NCI-H1694 treated with DMSO at 0.1 percent for 48 hours (cell line): Measurements from ENCODE around the gene MAL.

ENCODE experiments used
- DNase-seq: peaks from one replicate; lab custom pipeline; 2025; lab: John Stamatoyannopoulos, UW

Gene MAL

GRCh38 chr2:94996305-94997100 is 29.0 kb upstream of the MAL start:
- DNase-seq, result no peak

- no peak for DNase-seq
Measured at GRCh38 chr2:94997981-94998930, 27.3 kb upstream of the MAL start.

GRCh38 chr2:94999431-94999883 is 26.1 kb upstream of the MAL start:
- DNase-seq, result no peak

GRCh38 chr2:95001051-95001562 is 24.4 kb upstream of the MAL start:
- no peak for DNase-seq

GRCh38 chr2:95001701-95002100 is 23.8 kb upstream of the MAL start:
- DNase-seq, result no peak

- no peak for DNase-seq
Measured at GRCh38 chr2:95002498-95002897, 23.0 kb upstream of the MAL start.

GRCh38 chr2:95004287-95004686 is 21.2 kb upstream of the MAL start:
- no peak for DNase-seq

- DNase-seq, result no peak
Measured at GRCh38 chr2:95004711-95005110, 20.8 kb upstream of the MAL start.

- no peak for DNase-seq
Measured at GRCh38 chr2:95005726-95006125, 19.8 kb upstream of the MAL start.

GRCh38 chr2:95006588-95006987 is 18.9 kb upstream of the MAL start:
- no peak for DNase-seq

GRCh38 chr2:95007031-95007609 is 18.4 kb upstream of the MAL start:
- DNase-seq, result no peak

- no peak for DNase-seq
Measured at GRCh38 chr2:95007822-95008221, 17.7 kb upstream of the MAL start.

- no peak for DNase-seq
Measured at GRCh38 chr2:95008306-95008705, 17.2 kb upstream of the MAL start.

GRCh38 chr2:95008996-95009395 is 16.5 kb upstream of the MAL start:
- DNase-seq, result no peak

GRCh38 chr2:95009412-95009811 is 16.1 kb upstream of the MAL start:
- no peak for DNase-seq

GRCh38 chr2:95010126-95010525 is 15.4 kb upstream of the MAL start:
- DNase-seq, result no peak

GRCh38 chr2:95010718-95011117 is 14.8 kb upstream of the MAL start:
- DNase-seq, result no peak

- no peak for DNase-seq
Measured at GRCh38 chr2:95012881-95013550, 12.5 kb upstream of the MAL start.

- DNase-seq, result no peak
Measured at GRCh38 chr2:95013726-95014125, 11.8 kb upstream of the MAL start.

GRCh38 chr2:95014126-95014708 is 11.3 kb upstream of the MAL start:
- DNase-seq, result no peak

- no peak for DNase-seq
Measured at GRCh38 chr2:95015261-95015912, 10.1 kb upstream of the MAL start.
